NCI-H748 (cell line): ENCODE results near the gene MCTP1.
"Not testable (repeated sequence)": the region's sequence is repeated elsewhere in the genome, so short reads cannot be mapped to it uniquely, and the experiment has no call there.

Experiments
- DNase-seq: peaks from one replicate; lab custom pipeline; 2025; ENCODE audit not compliant: unreplicated experiment; lab: John Stamatoyannopoulos, UW

MCTP1 gene

DNA sequence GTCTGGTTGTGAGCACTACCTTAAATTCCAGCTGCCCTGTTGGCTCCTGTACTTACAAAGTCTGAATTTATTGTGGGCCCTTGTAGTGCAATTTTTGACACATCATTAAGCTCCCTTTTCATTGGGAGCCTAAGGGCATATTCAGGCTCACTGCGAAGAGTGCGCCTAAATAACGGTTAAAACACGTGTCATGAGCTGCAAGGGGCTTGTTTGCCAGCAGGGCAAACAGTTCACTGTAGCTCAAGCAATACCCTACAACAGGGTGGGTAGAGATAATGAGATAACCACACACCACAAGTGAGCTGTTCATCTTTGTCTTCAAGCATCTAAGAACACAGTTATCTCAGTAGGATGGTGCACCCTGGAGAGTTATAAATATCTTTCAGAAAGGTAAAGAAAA is 452.2 kb downstream of the MCTP1 start:
- peak; percentile 52 for DNase-seq

DNA sequence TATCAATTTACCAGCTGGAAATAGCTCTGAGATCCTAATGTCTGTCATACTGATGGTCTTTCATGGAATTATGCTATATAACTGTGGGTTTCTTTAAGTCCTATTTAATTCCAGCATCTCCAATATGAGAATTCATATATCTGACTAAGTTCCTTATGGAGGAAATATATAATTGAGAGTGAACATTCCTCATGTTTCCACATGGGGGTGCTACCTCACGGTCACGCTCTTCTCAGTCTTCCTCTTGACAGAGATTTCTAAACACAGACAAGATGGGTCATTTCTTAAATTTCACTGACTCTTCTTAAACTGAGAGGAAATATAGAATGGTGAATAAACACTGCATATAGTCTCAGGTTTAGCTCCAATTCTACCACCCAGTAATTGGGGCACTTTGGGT is 454.4 kb downstream of the MCTP1 start:
- no peak for DNase-seq

GRCh38 chr5:94828222-94828621 is 456.7 kb downstream of the MCTP1 start:
- DNase-seq: not testable (repeated sequence)

DNA sequence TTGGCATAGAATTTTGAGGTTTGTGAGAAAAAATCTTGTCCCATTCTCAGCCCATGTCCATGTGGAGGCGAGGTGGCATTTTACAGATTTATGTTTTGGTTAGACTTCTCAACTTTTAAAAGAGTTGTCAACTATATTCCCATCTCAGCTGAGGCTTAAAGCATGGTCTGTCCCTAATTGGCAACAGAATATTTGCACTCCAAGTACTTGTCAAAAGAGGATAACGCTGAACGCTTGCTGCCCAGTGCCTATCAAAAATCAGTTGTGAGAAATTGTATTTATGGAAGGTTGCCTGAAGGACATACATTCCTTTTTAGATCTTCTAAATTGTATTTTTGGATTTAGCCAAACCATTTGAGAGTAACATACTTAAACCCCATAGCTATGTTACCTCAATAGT is 464.4 kb downstream of the MCTP1 start:
- DNase-seq: no peak

- no peak for DNase-seq
Measured at GRCh38 chr5:94818904-94819303, 466.0 kb downstream of the MCTP1 start.

DNA sequence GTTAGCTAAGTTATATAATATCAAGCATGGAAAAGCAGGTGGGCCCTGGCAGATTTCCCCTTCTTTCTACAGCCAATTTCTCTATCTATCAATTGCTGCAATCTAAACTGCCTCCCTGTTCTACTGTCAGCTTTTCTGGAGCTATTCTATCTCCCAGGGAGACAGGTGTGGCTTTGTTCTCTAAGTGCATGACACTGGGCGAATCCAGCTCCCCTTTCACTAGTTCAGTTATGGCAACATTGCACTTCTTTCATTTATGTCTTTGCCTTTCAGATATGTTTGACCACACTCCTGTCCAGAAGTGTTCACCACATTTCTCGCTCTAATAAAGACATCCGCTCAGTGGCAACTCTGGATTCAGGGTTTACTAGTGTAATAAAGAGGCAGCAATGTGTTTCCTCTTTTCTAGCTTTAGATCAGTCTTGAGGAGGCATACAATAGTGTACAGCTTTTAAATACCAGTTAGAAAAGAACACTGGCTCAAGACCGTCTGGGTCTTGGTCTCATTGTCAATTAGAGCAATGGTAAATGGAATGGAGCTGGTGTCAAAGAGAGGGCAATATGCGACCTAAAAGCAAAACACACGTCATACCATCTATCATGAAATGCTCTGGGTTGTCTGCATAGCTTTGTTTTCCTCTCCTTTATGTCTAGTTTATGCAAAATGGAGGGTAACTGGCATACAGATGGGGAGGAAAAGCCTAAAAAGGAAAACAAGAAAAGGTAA is 469.4 kb downstream of the MCTP1 start:
- DNase-seq: peak; percentile 68

DNA sequence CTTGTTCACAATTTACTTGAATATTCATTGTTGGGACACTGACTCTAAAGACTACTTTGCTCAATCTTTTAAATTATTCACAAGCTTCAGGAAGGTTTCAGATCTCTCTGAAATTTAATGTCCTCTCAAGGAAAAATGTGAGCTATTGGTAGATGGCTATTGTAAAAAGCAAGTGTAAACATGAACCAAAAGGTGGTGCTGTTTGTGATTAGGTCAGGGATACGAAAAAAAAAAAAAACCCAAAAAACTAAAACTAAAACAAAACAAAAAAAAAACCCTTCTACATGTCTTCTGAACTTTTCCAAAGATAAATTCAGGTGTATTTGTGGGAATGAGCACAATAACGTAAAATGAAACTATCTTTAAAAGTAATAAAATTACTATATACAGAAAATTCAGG is 472.7 kb downstream of the MCTP1 start:
- DNase-seq: no peak

GRCh38 chr5:94811331-94811730 is 473.6 kb downstream of the MCTP1 start:
- DNase-seq: no peak

DNA sequence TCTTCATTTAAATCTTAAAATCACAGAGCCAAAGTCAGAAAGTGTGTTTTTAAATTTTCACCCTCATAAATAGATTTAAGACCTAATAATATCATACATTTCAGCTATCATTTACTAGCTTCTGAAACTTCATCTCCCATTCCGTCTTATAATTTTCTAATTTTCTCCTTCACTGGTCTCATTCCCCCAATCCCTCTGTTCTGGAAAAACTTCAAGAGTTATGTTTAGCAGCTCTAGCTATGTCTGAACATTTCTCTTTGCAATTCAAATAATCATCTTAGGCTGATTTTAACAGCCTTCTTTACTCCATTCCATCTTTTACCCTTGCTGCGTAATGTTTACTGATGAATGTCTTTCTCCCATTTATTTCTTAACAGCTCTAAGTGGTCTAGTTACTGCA is 474.0 kb downstream of the MCTP1 start:
- DNase-seq: no peak

- DNase-seq: no peak
Measured at GRCh38 chr5:94810281-94810680, 474.6 kb downstream of the MCTP1 start.

DNA sequence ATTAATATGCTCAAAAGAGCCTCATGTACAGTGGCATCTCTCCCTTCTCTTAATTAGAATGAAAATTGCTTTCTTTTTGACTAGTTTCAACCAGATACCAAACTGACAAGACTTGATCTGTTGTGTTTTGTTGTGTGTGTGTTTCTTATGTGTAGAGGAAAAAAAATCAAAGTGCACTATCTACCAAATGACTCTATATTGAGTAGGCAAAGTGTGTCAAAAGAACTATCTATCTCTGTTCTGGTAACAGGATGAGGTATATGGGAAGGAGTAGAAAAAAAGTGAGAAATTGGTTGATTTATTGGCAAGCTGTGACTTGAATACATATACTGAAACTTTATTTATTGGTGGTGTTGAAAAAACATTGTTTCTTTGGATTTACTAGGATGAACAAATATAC is 476.4 kb downstream of the MCTP1 start:
- DNase-seq: no peak

DNA sequence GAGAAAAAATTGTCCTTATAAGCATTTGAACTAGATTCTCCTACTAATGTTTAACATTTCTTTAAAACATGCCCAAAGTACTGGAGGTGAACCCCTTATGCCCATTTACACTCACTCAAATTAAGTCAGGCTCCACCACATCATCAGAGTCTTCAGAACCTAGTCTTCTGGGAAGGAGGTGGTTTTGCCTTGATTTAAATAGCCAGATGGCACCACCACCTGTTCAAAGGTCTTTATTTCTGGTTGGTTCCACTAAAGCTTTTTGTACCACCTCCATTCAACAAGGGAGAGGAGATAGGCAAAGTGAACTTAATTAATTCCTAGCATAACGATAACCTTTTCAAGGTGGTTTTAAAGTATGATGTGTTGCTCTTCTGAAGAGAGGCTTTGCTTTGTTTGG is 476.9 kb downstream of the MCTP1 start:
- DNase-seq: peak; percentile 15

DNA sequence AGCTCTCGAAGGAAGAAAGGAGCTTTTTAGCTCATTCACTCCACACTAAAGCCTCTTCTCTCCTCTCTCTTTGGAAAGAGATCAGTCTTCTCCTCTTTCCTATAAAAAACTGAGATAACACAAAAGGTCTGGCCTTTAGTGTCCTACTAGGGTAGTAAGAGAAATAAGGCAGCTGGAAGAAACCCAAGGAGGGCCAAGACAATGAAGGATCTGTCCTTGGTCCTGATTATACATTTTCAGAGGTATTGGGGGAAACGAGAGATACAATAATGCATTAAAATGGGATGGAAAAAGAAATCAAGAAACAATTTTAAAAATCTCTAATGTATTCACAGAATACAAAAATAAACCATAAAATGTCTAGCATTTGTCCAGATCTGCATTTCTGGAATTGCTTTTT is 482.4 kb downstream of the MCTP1 start:
- DNase-seq: no peak

DNA sequence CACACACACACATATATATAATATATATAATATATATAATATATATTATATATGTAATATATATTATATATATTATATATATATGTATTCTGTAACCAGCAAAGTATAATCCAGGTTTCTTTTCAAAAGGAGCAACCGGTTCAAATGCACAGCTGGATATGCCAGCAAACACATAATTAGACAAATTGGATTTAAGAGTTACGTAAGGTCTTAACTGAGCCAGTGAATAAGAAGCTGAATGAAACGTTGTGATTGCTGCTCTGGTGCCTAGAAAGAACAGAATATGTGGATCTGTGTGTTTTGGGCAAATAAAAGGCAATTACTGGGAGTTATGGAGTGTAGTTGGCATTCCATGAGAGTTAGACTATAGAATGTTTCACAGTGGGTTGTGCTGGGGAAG is 488.3 kb downstream of the MCTP1 start:
- DNase-seq: peak; percentile 13

DNA sequence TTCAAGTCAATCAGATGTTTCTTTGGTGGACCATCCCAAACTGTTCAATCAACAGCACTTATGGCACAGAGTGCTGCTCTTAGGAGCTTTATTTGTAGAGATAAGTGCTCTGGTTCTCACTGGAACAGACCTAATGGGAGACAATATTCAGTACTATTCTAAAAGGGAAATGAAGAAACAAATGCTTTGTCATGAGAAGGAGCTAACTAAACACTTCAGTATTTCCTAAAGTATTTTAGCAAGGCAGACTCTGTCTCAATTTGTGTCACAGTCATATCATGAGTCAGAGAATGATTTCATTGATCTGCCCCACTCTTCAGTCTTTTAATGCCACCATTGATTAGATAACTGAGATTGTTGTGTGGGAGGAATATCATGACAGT is 491.1 kb downstream of the MCTP1 start:
- DNase-seq: no peak

DNA sequence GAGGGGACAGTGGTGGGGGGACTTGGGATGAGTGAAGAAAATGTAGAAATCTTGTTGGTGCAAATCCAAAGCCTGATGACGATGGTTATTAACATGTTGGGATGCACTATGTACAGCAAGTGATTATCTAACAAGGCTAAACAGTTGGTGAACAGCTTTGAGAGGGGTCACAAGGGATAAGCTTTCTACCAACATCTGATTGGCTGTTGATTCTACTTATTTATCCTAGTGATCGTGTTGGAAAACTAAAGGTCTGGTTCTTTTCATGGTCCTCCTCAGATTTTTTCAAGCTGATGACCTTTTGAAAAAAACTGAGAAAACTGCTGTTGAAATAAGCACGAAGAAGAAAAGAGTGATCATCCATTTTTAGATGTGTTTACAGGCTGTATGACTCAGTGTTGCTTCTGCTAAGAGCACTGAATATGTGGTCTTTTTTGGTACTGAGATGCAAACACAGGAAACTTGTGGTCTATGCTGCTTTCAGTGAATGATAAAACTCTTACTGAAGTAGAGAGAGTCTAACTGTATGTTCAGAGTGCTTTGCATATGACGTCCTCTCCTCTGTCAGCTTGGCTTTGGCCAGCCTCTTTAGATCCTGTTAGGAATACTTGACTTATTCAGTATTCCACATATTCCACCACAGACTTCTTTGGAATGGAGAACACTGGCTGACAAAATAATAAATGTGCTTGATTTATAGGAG is 491.6 kb downstream of the MCTP1 start:
- no peak for DNase-seq

- DNase-seq: no peak
Measured at GRCh38 chr5:94791829-94792228, 493.1 kb downstream of the MCTP1 start.

DNA sequence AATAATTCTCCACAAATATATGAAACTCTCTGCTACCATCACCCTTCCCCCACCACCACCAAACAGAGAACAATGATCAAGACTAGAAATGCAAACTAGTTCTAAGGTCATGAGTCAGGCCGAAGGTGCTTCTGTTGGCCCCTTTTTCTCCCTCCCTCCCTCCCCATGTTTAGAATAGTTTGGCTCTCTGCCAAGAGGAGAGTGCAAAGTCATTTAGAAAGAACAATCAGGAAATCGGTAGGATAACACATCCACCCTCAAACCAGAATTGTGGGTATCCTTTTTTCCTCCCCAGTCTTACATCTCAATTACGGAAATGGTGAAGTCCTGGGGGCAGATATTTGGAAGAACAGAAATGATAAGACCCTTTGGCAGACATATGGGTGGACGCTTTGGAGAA is 496.4 kb downstream of the MCTP1 start:
- DNase-seq: peak; percentile 46

DNA sequence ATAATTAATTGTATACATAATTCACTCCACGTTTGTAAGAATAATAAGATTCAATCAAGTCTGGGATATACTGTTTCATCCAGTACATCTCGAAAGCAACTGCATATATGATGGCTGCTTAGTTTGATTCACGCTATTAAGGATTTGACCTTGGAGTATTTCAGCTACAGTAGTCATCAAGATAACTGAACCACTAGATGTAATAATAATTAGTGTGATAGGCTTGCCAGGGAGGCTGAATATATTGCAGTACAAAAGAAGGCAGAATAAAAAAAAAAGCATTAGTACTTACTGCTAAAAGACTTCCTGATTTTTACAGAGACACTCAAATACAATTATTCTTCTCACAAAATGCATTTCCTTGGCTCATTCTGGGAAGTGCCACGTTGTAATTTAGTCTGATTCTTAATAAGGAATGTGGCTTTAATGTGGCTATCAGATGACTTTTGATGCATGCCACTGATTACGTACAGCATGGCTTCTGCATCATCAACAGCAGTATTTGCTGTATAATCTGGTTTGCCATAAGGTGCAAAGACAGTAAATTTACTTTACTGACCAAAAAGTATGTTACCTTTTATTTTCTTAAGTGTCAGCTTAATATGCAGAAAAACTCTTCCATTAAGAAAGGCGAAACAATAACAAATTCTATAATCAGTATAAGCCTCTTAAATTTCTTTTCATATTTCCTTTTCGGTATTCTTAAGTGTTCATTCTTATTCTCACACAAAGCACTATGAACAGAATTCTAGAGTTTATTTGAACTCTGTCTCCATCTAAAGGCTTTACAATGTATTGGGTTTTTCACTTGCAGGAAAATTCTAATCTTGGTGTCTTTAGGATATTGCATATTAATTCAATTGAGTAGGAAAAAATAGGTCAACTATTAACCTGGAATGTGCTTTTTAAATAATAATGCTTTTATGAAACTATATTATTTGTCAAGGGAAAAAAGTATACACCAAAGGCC is 500.1 kb downstream of the MCTP1 start:
- peak; percentile 37 for DNase-seq

DNA sequence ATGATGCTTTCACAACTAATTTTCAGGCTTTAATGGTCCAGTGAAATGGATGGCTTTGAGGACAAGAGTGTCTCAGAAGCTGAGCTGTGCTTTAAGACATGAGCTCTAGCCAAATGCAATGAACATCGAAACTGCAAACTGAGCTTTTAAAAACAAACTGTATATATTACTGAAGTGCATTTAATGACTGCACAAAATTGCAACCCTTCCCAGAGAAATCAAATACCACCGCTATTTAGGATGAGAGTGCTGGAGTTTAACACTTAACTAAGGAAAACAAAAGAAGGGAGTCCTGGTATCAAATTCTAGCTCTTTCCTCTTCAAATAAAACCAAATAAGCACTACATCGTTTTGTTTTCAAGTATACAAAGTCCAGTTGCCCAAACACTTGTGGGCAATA is 502.5 kb downstream of the MCTP1 start:
- DNase-seq: peak; percentile 31

DNA sequence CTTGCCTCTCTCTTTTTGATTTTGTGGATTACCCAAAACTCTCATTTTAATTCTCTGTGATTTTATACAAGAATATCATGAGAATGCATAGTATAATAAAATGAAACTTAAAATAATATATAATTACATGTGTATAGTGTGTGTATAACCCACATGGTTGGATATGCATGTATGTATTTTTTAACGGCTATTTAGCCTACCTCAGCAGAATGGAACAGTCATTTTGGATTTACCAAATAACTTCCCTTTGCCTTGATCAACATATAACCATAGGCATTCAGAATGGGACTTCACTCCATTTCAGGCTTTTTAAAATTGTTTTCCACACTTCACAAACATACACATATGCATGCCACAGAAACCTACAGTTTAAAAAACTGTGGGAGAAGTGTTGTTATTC is 505.2 kb downstream of the MCTP1 start:
- no peak for DNase-seq

DNA sequence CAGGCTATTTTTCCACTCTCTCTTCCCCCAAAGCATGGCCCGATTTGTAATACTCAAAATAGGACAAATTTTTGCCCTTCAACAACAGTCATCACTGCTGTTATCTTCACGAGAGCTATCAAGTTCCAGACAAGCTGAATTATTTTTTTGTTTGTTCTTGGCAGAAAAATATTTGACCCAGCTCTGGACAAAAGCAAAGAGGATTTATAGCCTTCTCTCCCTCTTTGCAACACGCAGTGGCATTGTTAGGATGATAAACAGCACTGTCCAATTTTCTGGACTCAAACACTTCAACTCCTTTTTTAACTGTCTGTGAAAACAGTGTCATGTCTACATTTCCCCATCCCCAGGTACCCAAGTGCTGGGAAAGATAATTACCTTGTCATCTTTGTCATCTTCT is 506.2 kb downstream of the MCTP1 start:
- peak; percentile 90 for DNase-seq
